ENCODE data around the gene CCSER1.

DNA sequence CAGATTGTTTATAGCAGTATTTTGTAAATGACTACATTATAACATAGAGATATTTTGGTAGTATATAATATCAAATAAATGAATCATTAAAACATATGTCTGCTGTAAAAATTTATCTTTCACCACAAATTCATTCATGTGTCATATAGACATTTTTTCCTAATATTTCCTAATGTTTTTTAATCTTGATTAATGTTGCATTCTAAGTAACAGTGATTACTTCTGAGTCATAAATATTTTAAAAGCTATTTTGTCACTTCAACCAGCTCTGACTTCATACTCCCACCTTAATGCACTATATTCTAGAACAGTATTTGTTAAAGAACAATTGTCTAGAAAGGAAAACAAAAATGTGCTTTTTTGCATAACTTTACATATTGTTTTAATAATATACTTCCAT lies 904.6 kb downstream of the CCSER1 start:
- TF ChIP-seq EP300 (IDR thresholded peaks at IDR 0.05) (no peak), POLR2A (IDR thresholded peaks at IDR 0.05) (no peak), POLR2AphosphoS5 (IDR thresholded peaks at IDR 0.05) (no peak)
- TF ChIP-seq, protein P1, sequence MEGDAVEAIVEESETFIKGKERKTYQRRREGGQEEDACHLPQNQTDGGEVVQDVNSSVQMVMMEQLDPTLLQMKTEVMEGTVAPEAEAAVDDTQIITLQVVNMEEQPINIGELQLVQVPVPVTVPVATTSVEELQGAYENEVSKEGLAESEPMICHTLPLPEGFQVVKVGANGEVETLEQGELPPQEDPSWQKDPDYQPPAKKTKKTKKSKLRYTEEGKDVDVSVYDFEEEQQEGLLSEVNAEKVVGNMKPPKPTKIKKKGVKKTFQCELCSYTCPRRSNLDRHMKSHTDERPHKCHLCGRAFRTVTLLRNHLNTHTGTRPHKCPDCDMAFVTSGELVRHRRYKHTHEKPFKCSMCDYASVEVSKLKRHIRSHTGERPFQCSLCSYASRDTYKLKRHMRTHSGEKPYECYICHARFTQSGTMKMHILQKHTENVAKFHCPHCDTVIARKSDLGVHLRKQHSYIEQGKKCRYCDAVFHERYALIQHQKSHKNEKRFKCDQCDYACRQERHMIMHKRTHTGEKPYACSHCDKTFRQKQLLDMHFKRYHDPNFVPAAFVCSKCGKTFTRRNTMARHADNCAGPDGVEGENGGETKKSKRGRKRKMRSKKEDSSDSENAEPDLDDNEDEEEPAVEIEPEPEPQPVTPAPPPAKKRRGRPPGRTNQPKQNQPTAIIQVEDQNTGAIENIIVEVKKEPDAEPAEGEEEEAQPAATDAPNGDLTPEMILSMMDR (IDR thresholded peaks at IDR 0.05) = no peak

Data from upper lobe of left lung (tissue), 4 donors.